OCI-LY1 (cell line): ENCODE data around the gene PTBP2.

ENCODE experiments used
- H2AFZ ChIP-seq: fragments of 200-600 bp; sonication (generic), shearing (Covaris generic); 2 replicates; pipeline ENCODE4 v1.6.0; 2014; ENCODE audit warnings: antibody characterized with exemption, mild to moderate bottlenecking, low read length
- H3F3A ChIP-seq: fragments of 200-600 bp; sonication (generic), shearing (Covaris generic); 2 replicates; pipeline ENCODE4 v1.6.0; 2014; ENCODE audit warnings: mild to moderate bottlenecking, antibody characterized with exemption, low read length, moderate library complexity; ENCODE audit not compliant: insufficient read depth
- H3K27ac ChIP-seq: fragments of 200-600 bp; sonication (generic); 2 replicates; pipeline ENCODE4 v1.5.1; 2014; ENCODE audit warnings: low read length, mixed run types, mild to moderate bottlenecking, low read depth; ENCODE audit not compliant: poor library complexity, severe bottlenecking
- H3K27me3 ChIP-seq: fragments of 200-600 bp; sonication (generic); 2 replicates; pipeline ENCODE4 v1.6.0; 2014; ENCODE audit warnings: antibody characterized with exemption, mild to moderate bottlenecking, low read length, moderate library complexity; ENCODE audit not compliant: insufficient read depth
- H3K36me3 ChIP-seq: fragments of 200-600 bp; sonication (generic); 2 replicates; pipeline ENCODE4 v1.6.1; 2014; ENCODE audit warnings: mild to moderate bottlenecking, antibody characterized with exemption, low read length, moderate library complexity, mixed read lengths; ENCODE audit not compliant: insufficient read depth
- H3K4me1 ChIP-seq: fragments of 200-600 bp; sonication (generic); 2 replicates; pipeline ENCODE4 v1.5.1; 2014; ENCODE audit warnings: mild to moderate bottlenecking, low read length, moderate library complexity; ENCODE audit not compliant: insufficient read depth, severe bottlenecking
- H3K4me2 ChIP-seq: fragments of 200-600 bp; sonication (generic), shearing (Covaris generic); 2 replicates; pipeline ENCODE4 v1.6.1; 2014; ENCODE audit warnings: low read length
- H3K4me3 ChIP-seq: fragments of 200-600 bp; sonication (generic); 2 replicates; pipeline ENCODE4 v1.5.1; 2014; ENCODE audit warnings: low read length, low read depth, mild to moderate bottlenecking, mixed read lengths; ENCODE audit not compliant: poor library complexity, severe bottlenecking
- H3K79me2 ChIP-seq: fragments of 200-600 bp; shearing (Covaris generic); 2 replicates; pipeline ENCODE4 v1.6.1; 2016; ENCODE audit warnings: mixed run types, low read length, mixed read lengths; ENCODE audit not compliant: insufficient read depth
- H3K9ac ChIP-seq: fragments of 200-600 bp; sonication (generic), shearing (Covaris generic); 2 replicates; pipeline ENCODE4 v1.6.1; 2014; ENCODE audit warnings: mild to moderate bottlenecking, low read length, mixed read lengths
- H3K9me2 ChIP-seq: fragments of 200-600 bp; sonication (generic), shearing (Covaris generic); 2 replicates; pipeline ENCODE4 v1.6.1; 2014; ENCODE audit warnings: low read depth, mild to moderate bottlenecking, low read length, mixed read lengths
- H3K9me3 ChIP-seq: fragments of 200-600 bp; shearing (Covaris generic); 2 replicates; pipeline ENCODE4 v1.6.1; 2014; ENCODE audit warnings: low read length, mixed read lengths
- H4K20me1 ChIP-seq: fragments of 200-600 bp; sonication (generic), shearing (Covaris generic); 2 replicates; pipeline ENCODE4 v1.6.0; 2016; ENCODE audit warnings: mild to moderate bottlenecking, low read length; ENCODE audit not compliant: insufficient read depth
- EZH2 ChIP-seq: fragments of 200-600 bp; sonication (generic), shearing (Covaris generic); IDR thresholded peaks from 2 replicates; pipeline ENCODE4 v1.8.0; 2017; ENCODE audit warnings: borderline replicate concordance, mixed run types, mild to moderate bottlenecking, antibody characterized with exemption, low read length, moderate library complexity, mixed read lengths
- TF ChIP-seq, protein P1 (sequence below): fragments of 200-600 bp; sonication (generic), shearing (Covaris generic); IDR thresholded peaks from 2 replicates; pipeline ENCODE4 v1.5.1; 2017; ENCODE audit warnings: mild to moderate bottlenecking, antibody characterized with exemption, low read length, moderate library complexity, mixed read lengths

Gene PTBP2

GRCh38 chr1:96825231-96825630, 103.6 kb downstream of the PTBP2 start:
- Histone ChIP-seq H4K20me1 (no peaks in the 10 kb centered on the region), H3K79me2 (no peaks in the 10 kb centered on the region), H3K4me1 (no peaks in the 10 kb centered on the region), H3K9me3 (no peaks in the 10 kb centered on the region), H3K9ac (no peak overlapping the region), H3K27ac (no peak overlapping the region), H3K27me3 (no peaks in the 10 kb centered on the region), H3K4me2 (no peak overlapping the region), H3F3A (no peaks in the 10 kb centered on the region), H2AFZ (no peak overlapping the region), H3K9me2 (no peaks in the 10 kb centered on the region), H3K36me3 (peaks cover 17% of the 10 kb centered on the region; the same call in 1 of the 2 replicates), H3K4me3 (no peak overlapping the region)
- TF ChIP-seq EZH2: no peak
- TF ChIP-seq, protein P1, sequence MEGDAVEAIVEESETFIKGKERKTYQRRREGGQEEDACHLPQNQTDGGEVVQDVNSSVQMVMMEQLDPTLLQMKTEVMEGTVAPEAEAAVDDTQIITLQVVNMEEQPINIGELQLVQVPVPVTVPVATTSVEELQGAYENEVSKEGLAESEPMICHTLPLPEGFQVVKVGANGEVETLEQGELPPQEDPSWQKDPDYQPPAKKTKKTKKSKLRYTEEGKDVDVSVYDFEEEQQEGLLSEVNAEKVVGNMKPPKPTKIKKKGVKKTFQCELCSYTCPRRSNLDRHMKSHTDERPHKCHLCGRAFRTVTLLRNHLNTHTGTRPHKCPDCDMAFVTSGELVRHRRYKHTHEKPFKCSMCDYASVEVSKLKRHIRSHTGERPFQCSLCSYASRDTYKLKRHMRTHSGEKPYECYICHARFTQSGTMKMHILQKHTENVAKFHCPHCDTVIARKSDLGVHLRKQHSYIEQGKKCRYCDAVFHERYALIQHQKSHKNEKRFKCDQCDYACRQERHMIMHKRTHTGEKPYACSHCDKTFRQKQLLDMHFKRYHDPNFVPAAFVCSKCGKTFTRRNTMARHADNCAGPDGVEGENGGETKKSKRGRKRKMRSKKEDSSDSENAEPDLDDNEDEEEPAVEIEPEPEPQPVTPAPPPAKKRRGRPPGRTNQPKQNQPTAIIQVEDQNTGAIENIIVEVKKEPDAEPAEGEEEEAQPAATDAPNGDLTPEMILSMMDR: no peak

DNA sequence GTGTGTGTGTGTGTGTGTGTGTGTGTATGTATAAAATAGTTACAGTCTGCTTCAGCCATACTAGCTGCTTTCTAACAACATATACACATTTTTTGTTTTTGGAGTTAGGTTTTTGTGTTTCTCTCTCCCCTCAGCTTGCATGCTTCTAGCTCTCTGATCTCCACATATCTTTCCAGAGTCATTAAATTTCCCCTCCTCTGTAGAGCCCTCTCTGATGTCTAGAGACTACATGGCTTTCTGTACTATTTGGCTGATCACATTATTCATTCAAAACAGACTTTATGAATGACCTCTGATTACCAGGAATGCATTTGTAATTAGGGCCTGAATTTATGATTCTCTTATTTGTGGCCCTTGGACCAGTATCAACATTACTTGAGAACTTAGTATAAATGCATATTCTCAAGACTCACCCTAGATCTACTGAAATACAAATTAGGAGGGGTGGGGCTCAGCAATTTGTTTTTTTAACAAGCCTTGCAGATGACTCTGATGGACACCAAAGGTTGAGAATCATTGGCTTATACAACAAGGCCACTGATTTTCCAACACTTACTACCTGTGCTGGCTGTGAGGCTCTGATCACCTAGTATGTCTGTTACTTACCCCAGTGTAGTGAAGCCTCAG, 104.5 kb downstream of the PTBP2 start:
- TF ChIP-seq EZH2: no peak
- TF ChIP-seq, protein P1: no peak
- no peaks in the 10 kb centered on the region for H3F3A ChIP-seq

DNA sequence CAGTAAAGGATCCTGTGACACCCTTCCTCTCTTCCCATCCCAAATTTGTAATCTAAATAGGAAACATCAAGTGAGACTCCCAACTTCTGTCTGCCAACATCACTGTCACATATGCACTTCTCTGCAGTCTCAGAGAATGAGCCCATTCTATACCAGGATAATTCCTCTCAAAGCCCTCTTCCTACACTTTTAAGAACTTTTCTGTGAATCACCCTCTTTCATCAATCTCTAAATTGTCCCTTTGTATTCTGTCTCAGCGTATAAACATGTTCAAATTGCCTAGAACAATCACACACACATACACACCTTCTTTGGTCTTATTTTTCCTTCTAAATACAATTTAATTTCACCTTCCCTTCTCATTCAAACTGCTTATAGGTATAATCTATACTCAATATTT, 111.8 kb downstream of the PTBP2 start:
- Histone ChIP-seq H3K27me3 (no peaks in the 10 kb centered on the region), H4K20me1 (no peaks in the 10 kb centered on the region), H3K27ac (no peak overlapping the region), H3K4me3 (no peak overlapping the region), H3K4me1 (no peaks in the 10 kb centered on the region), H3K4me2 (no peak overlapping the region), H3F3A (no peaks in the 10 kb centered on the region), H3K9me3 (no peaks in the 10 kb centered on the region), H3K9ac (no peak overlapping the region), H3K79me2 (no peaks in the 10 kb centered on the region), H3K36me3 (no peaks in the 10 kb centered on the region), H3K9me2 (no peaks in the 10 kb centered on the region), H2AFZ (no peak overlapping the region)
- TF ChIP-seq, protein P1: no peak
- no peak for TF ChIP-seq EZH2

More for the DNA sequence above, 104.5 kb downstream of the PTBP2 start:
- Histone ChIP-seq H2AFZ (no peak overlapping the region), H3K4me2 (no peak overlapping the region), H3K9me3 (no peaks in the 10 kb centered on the region), H3K27ac (no peak overlapping the region), H3K4me3 (no peak overlapping the region), H3K27me3 (no peaks in the 10 kb centered on the region), H3K4me1 (no peaks in the 10 kb centered on the region), H4K20me1 (no peaks in the 10 kb centered on the region), H3K9ac (no peak overlapping the region), H3K36me3 (peaks cover 10% of the 10 kb centered on the region; the same call in 1 of the 2 replicates), H3K79me2 (no peaks in the 10 kb centered on the region), H3K9me2 (no peaks in the 10 kb centered on the region)
